GM23338 (cell line): ENCODE measurements around the gene SNX32. TPM values are rescaled to one million over a fixed set of nuclear protein-coding genes. Genes with fewer than 3 reads are reported as not detected.

Experiments used
- ATAC-seq: fragments of 200-7000 bp; cut with Tn5 transposase; 3 replicates; pipeline ENCODE4 v1.9.1; 2020
- DNase-seq: peaks from one replicate; pipeline ENCODE4 v3.0.0-alpha.2; 2015; ENCODE audit warnings: low spot score
- H2AFZ ChIP-seq: fragments of 200-600 bp; sonication (generic); 2 replicates; pipeline ENCODE4 v1.8.0; 2016; ENCODE audit warnings: antibody characterized with exemption, mild to moderate bottlenecking, moderate library complexity
- H3F3A ChIP-seq: fragments of 200-600 bp; sonication (generic); replicated peaks from 2 replicates; pipeline ENCODE4 v1.8.0; 2017; ENCODE audit warnings: antibody characterized with exemption, mixed run types, low read depth
- H3K27ac ChIP-seq: fragments of 200-600 bp; sonication (generic); 2 replicates; pipeline ENCODE4 v1.6.1; 2016; ENCODE audit warnings: low read depth
- H3K27me3 ChIP-seq: fragments of 200-600 bp; sonication (generic); 2 replicates; pipeline ENCODE4 v1.8.0; 2016; ENCODE audit warnings: mild to moderate bottlenecking, mixed run types, moderate library complexity; ENCODE audit not compliant: insufficient read depth
- H3K36me3 ChIP-seq: fragments of 200-600 bp; sonication (generic); 2 replicates; pipeline ENCODE4 v1.8.0; 2016; ENCODE audit warnings: mild to moderate bottlenecking; ENCODE audit not compliant: insufficient read depth
- H3K4me1 ChIP-seq: fragments of 200-600 bp; sonication (generic); 2 replicates; pipeline ENCODE4 v1.8.0; 2016; ENCODE audit warnings: mild to moderate bottlenecking, moderate library complexity; ENCODE audit not compliant: insufficient read depth
- H3K4me2 ChIP-seq: fragments of 200-600 bp; sonication (generic); 2 replicates; pipeline ENCODE4 v1.7.1; 2017; ENCODE audit warnings: mixed run types
- H3K4me3 ChIP-seq: fragments of 200-600 bp; sonication (generic); 2 replicates; pipeline ENCODE4 v1.6.1; 2016; ENCODE audit warnings: mixed run types
- H3K79me2 ChIP-seq: fragments of 200-600 bp; sonication (generic); replicated peaks from 2 replicates; pipeline ENCODE4 v1.8.0; 2017; ENCODE audit warnings: mild to moderate bottlenecking; ENCODE audit not compliant: insufficient read depth
- H3K9me2 ChIP-seq: fragments of 200-600 bp; sonication (generic); 2 replicates; pipeline ENCODE4 v1.8.0; 2017; ENCODE audit not compliant: insufficient read depth
- H4K20me1 ChIP-seq: fragments of 200-600 bp; sonication (generic); replicated peaks from 2 replicates; pipeline ENCODE4 v1.8.0; 2017; ENCODE audit warnings: mild to moderate bottlenecking; ENCODE audit not compliant: insufficient read depth
- H3K27ac Mint-ChIP-seq: 2 replicates; pipeline ENCODE4 v1.8.0; 2020; ENCODE audit warnings: inconsistent platforms, mild to moderate bottlenecking, moderate library complexity, mixed read lengths
- H3K27me3 Mint-ChIP-seq: 3 replicates; pipeline ENCODE4 v1.8.0; 2022; ENCODE audit warnings: low read depth, mild to moderate bottlenecking, moderate library complexity, mixed read lengths, inconsistent platforms; ENCODE audit not compliant: insufficient read depth, poor library complexity
- H3K36me3 Mint-ChIP-seq: 3 replicates; pipeline ENCODE4 v1.8.0; 2021; ENCODE audit warnings: low read depth, mild to moderate bottlenecking, inconsistent platforms, moderate library complexity, mixed read lengths
- H3K4me1 Mint-ChIP-seq: 3 replicates; pipeline ENCODE4 v1.8.0; 2020; ENCODE audit warnings: mild to moderate bottlenecking, inconsistent platforms, mixed read lengths
- H3K4me3 Mint-ChIP-seq: 3 replicates; pipeline ENCODE4 v1.8.0; 2021; ENCODE audit warnings: moderate library complexity, mild to moderate bottlenecking, inconsistent platforms, mixed read lengths
- H3K9me3 Mint-ChIP-seq: 3 replicates; pipeline ENCODE4 v1.8.0; 2020; ENCODE audit warnings: moderate library complexity, mild to moderate bottlenecking, inconsistent platforms, mixed read lengths
- CREB1 ChIP-seq: fragments of 250-450 bp; sonication (Bioruptor Pico); IDR thresholded peaks from 2 replicates; pipeline ENCODE4 v1.5.0; 2020; ENCODE audit warnings: low read depth, mild to moderate bottlenecking, moderate library complexity
- ETS1 ChIP-seq: IDR thresholded peaks from 2 replicates; pipeline ENCODE4 v1.6.1; 2016; ENCODE audit warnings: antibody characterized with exemption
- EZH2phosphoT487 ChIP-seq: fragments of 200-600 bp; sonication (generic); IDR thresholded peaks from one replicate; pipeline ENCODE4 v1.8.1; 2018; ENCODE audit warnings: antibody characterized with exemption; ENCODE audit not compliant: unreplicated experiment
- JUNB ChIP-seq: IDR thresholded peaks from one replicate; pipeline ENCODE4 v1.6.1; 2016; ENCODE audit warnings: antibody characterized with exemption; ENCODE audit not compliant: unreplicated experiment
- NANOG ChIP-seq: IDR thresholded peaks from 2 replicates; pipeline ENCODE4 v1.6.1; 2016; ENCODE audit warnings: antibody characterized with exemption, borderline replicate concordance
- POLR2AphosphoS5 ChIP-seq: IDR thresholded peaks from 2 replicates; pipeline ENCODE4 v1.6.1; 2016; ENCODE audit warnings: antibody characterized with exemption, low read depth
- STAT1 ChIP-seq: IDR thresholded peaks from one replicate; pipeline ENCODE4 v1.6.1; 2016; ENCODE audit warnings: antibody characterized with exemption; ENCODE audit not compliant: unreplicated experiment
- ZNF114 ChIP-seq: fragments of 250-450 bp; sonication (Bioruptor Pico); IDR thresholded peaks from 2 replicates; pipeline ENCODE4 v1.5.0; 2020; ENCODE audit warnings: mild to moderate bottlenecking, moderate library complexity
- ZNF331 ChIP-seq: fragments of 250-450 bp; sonication (Bioruptor Pico); IDR thresholded peaks from 2 replicates; pipeline ENCODE4 v1.5.0; 2020; ENCODE audit warnings: low read depth, mild to moderate bottlenecking, moderate library complexity
- polyA plus RNA-seq: library from polyadenylated mRNA; unstranded; fragments of >200 nt; fragmentation: Nextera tagmentation; extraction: Ambion mirVana; gene quantifications from 2 replicates; pipeline ENCODE4 v1.2.1, GENCODE V29; 2016
- total RNA-seq: library from RNA; depleted of rRNA; stranded (reverse); fragments of >200 nt; shearing (Covaris generic); gene quantifications from 2 replicates; pipeline ENCODE4 v1.2.3, GENCODE V29; 2014
- TF ChIP-seq, protein P1 (sequence below), 2 experiments: fragments of 200-600 bp in 1 of 2; sonication (generic) in 1 of 2; conservative IDR thresholded peaks; 2 replicates each; pipeline versions ENCODE4 v1.5.1 to v1.6.1; 2016 to 2017; ENCODE audit warnings: antibody characterized with exemption in 2 of 2, low read depth in 2 of 2, mild to moderate bottlenecking in 2 of 2, moderate library complexity in 1 of 2

Gene SNX32
- total and polyA plus RNA-seq, 2 experiments from 2014 or later, result 0.49 to 1.2 TPM

- H4K20me1 ChIP-seq, result peaks cover 3% of the 10 kb centered on the region; the same call in 1 of the 2 replicates
- no peaks in the 10 kb centered on the region for H3K9me3 Mint-ChIP-seq
- H3K4me1 Mint-ChIP-seq, result peaks cover 3% of the 10 kb centered on the region
- peaks cover 7% of the 10 kb centered on the region; the same call in 1 of the 2 replicates for H3K36me3 ChIP-seq
- H3K27me3 Mint-ChIP-seq, result peaks cover 18% of the 10 kb centered on the region
- no peaks in the 10 kb centered on the region for H3K9me2 ChIP-seq
- no peak within 1 kb of the TSS; the same call in 2 of the 3 replicates for H3K4me3 Mint-ChIP-seq
- no peaks in the 10 kb centered on the region for H3K4me1 ChIP-seq
- H3K27ac Mint-ChIP-seq, result no peak within 1 kb of the TSS; the same call in 1 of the 2 replicates
- peaks cover 18% of the 10 kb centered on the region for H3K36me3 Mint-ChIP-seq
- no peaks in the 10 kb centered on the region for H3K79me2 ChIP-seq
- ATAC-seq, result no peak
- H2AFZ ChIP-seq, result no peak within 1 kb of the TSS
- H3K4me3 ChIP-seq, result no peak within 1 kb of the TSS
- no peak for TF ChIP-seq POLR2AphosphoS5
- no peak for TF ChIP-seq NANOG
- TF ChIP-seq ZNF331 (CRISPR knock-in tag), result no peak
- no peak for TF ChIP-seq STAT1
- no peak for TF ChIP-seq ZNF114 (CRISPR knock-in tag)
- DNase-seq, result no peak
- no peak within 1 kb of the TSS for H3K4me2 ChIP-seq
- no peaks in the 10 kb centered on the region for H3K27me3 ChIP-seq
- H3K27ac ChIP-seq, result no peak within 1 kb of the TSS
- H3F3A ChIP-seq, result 0 out of 2 replicates have a peak, but pooled peaks cover 4% of the 10 kb centered on the region
Observed at GRCh38 chr11:65879617-65880016, 45.9 kb downstream of the SNX32 start, which contains the start of gene CTSW. TSS of gene CTSW (plus strand) at chr11:65879837. CDS start at chr11:65879855, 18 bp downstream.

DNA sequence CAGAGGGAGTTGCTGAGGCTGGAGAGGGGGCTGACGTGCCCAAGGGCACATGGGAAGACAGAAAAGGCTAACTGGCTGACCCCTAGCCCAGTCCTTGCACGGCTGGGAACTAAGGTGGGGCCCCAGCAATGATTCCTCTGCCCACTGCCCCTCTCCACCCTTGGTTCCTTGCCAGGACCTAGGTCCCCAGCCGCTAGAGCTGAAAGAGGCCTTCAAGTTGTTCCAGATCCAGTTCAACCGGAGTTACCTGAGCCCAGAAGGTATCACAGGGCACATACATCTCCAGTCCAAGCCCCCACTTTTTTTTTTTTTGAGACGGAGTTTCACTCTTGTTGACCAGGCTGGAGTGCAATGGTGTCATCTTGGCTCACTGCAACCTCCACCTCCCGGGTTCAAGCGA, 46.3 kb downstream of the SNX32 start:
- Histone ChIP-seq H3K36me3 (peaks cover 7% of the 10 kb centered on the region; the same call in 1 of the 2 replicates), H3K79me2 (no peaks in the 10 kb centered on the region), H3K4me2 (no peak overlapping the region), H3K4me1 (no peaks in the 10 kb centered on the region), H3K9me2 (no peaks in the 10 kb centered on the region), H3K27me3 (no peaks in the 10 kb centered on the region), H3K4me3 (no peak overlapping the region), H2AFZ (no peak overlapping the region), H4K20me1 (peaks cover 6% of the 10 kb centered on the region; the same call in 1 of the 2 replicates), H3K27ac (no peak overlapping the region), H3F3A (0 out of 2 replicates have a peak, but pooled peaks cover 4% of the 10 kb centered on the region)
- no peak overlapping the region for H3K27ac Mint-ChIP-seq
- no peak overlapping the region for H3K4me3 Mint-ChIP-seq
- TF ChIP-seq EZH2phosphoT487 (no peak), NANOG (no peak), ETS1 (no peak), JUNB (no peak), CREB1 (CRISPR knock-in tag) (no peak)
- TF ChIP-seq, protein P1, sequence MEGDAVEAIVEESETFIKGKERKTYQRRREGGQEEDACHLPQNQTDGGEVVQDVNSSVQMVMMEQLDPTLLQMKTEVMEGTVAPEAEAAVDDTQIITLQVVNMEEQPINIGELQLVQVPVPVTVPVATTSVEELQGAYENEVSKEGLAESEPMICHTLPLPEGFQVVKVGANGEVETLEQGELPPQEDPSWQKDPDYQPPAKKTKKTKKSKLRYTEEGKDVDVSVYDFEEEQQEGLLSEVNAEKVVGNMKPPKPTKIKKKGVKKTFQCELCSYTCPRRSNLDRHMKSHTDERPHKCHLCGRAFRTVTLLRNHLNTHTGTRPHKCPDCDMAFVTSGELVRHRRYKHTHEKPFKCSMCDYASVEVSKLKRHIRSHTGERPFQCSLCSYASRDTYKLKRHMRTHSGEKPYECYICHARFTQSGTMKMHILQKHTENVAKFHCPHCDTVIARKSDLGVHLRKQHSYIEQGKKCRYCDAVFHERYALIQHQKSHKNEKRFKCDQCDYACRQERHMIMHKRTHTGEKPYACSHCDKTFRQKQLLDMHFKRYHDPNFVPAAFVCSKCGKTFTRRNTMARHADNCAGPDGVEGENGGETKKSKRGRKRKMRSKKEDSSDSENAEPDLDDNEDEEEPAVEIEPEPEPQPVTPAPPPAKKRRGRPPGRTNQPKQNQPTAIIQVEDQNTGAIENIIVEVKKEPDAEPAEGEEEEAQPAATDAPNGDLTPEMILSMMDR (conservative IDR thresholded peaks at IDR 0.05; ENCODE audit: low read depth in 2 of 2), result no peak
- peaks cover 22% of the 10 kb centered on the region for H3K36me3 Mint-ChIP-seq
- no peak for DNase-seq
- no peaks in the 10 kb centered on the region for H3K9me3 Mint-ChIP-seq
- peaks cover 4% of the 10 kb centered on the region for H3K4me1 Mint-ChIP-seq
- no peak for ATAC-seq
- peaks cover 18% of the 10 kb centered on the region for H3K27me3 Mint-ChIP-seq
